ENCODE results near the gene PRICKLE3. TPM values are rescaled to one million over a fixed set of nuclear protein-coding genes. Genes with fewer than 3 reads are reported as not detected.
"Not testable (repeated sequence)": the region's sequence is repeated elsewhere in the genome, so short reads cannot be mapped to it uniquely, and the experiment has no call there.

Gene PRICKLE3
- total RNA-seq, 1 experiment from 2014 or later = 2.5 TPM

DNA sequence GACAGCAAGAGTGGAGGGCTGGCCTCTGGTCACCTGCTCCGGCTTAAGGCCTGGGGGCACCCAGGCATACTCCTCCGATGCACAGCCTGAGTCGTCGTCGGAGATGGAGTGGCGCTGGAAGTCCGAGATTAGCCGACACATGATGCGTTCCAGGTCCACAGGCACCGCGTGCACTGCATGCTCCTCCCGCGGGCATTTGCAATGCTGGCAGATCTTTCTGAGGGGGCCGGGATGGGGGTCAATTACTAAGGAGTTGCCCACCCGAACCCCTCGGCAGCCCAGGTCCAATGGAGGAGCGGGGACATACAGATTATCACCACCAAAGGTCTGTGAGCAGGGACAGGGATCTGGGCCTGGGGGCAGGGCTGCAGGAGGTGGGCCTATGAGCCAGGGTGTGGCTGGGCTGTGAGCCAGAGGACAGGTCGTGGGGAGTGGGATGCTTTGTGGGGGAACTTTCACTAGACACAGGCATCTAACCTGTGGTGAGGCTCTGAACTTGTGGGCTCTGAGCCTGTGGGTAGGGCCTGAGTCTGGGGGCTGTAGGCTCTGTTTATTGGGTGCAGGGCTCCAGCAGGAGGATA is 2.4 kb downstream of the PRICKLE3 start:
- no peak for DNase-seq (ENCODE audit: low spot score)

DNA sequence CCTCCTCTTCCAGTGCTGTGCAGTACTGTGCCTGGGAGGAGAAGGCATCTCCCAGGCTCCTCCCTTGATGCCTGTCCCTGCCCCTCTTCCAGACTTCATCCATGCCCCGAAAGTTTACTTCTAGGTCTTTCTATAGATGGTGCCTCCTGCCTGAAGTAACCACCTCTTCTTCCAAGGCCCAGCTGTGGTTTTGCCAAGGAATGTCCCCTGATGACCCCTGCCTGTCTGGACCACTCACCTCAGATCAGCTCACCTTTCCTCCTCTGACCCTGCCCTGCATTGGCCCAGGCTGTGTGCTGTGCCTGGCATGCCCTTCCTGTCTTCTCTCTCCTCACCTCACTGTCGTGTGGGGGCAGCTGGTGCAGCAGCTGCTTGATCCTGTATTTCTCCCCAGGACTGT is 6.8 kb downstream of the PRICKLE3 start:
- DNase-seq (ENCODE audit: low spot score) = no peak

DNA sequence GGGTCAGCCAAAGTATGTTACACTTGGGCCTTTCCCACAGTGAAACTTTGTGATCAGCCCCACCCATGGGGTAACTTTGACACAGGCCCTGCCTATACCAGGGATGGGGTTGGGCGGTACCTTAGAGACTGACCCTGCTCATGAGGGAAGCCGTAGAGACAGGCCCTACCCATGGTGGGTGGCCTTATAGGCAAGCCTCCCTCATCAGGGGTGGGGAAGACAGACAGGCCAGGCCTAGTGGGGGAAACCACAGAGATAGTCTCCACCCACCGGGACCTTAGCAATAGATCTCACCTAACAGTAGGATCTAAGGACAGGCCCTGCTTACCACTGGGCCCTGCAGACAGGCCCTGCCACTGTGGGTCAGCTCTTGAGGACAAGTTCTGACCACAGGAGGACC is 7.6 kb downstream of the PRICKLE3 start:
- DNase-seq (ENCODE audit: low spot score) = no peak

DNA sequence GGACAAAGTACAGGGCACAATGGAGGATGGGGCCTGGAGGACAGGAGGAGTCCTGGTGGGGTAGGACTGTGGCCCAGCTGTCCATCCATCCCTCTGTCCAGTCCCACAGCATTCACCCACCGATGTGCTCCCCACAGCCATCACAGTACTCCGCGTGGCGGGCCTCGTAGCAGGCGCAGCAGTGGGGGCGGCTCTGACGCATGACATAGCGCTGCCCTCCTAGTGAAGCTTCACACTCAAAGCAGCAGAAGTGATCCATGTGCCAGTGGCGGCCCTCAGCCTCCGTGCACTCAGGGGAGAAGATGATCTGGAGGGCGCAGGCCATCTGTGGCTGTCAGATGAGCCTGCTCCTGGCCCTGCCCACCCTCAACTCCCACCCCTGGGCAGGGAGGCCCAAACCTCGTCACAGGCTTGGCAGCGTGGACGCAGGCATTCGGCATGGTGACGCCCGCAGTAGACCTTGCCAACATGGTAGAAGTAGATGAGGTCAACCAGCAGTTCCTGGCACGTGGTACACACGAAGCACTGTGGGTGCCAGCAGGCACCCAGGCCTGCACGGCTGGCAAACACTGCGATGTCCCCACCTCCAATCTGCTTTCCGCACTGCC is 8.2 kb downstream of the PRICKLE3 start:
- no peak for DNase-seq (ENCODE audit: low spot score)

DNA sequence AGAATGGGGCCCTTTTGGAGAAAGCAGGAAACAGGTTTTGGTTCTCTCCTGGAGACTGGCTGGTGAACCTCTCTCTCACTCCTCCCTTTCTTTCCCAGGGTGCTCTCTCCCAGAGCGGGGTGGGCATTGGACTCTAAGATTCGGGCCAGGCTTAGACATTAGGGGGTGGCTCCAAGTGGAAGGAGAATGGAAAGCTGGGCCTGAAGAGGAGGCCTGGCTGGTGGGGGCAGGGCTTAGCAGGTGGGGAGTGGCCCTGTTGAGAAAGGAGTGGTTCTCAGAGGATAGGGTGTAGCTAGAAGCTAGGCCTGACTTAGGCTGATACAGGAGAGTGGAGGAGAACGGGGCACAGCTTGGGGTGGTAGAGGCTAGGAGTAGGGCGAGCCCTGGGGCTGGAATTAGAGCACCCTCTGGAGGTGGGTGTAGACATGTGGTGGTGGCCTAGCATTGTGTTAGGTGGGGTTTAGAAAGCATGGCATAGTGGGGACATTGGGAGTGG is 8.8 kb downstream of the PRICKLE3 start:
- no peak for DNase-seq (ENCODE audit: low spot score)

DNA sequence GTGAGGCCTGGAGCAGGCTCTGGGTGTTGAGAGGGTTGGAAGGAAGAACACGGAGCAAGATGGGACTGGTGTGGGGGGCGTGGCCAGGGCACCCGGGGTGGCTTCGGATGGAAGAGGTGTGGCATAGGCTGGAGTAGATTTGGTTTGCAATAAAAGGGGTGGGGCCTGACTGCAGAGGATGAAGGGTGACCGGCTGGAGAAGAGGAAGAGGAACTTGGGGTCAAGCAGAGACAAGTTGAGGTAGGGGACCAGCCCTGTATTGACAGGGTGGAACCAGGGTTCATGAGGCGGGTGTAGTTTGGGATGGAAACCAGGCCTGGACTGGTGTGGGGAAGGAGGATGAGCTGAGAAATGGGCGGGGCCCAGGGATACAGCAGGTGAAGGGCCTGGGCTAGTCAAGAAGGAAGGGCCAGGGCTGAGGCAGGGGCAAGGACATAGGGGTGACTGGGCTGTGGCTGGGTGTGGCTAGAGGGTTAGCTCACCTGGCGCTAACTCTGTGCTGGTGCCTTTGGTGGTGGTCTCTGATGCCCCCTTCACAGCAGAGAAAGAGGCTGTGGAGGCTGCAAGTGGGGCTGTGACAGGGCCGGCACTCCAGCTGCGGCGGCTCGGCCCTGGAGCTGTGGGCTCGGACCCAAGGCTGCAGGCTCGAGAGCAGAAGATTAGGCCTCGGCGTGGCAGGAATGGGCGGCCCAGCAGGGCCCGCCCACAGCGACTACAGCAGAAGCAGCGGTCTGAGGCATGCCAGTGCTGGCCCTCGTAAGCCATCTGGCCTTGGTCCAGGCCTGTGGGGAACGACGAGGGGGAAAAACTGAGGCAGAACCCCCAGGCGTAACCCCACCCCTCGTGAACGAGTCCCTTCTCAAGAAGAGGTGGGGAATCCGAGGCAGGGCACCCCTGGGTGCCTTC is 9.5 kb downstream of the PRICKLE3 start:
- DNase-seq (ENCODE audit: low spot score) = no peak

DNA sequence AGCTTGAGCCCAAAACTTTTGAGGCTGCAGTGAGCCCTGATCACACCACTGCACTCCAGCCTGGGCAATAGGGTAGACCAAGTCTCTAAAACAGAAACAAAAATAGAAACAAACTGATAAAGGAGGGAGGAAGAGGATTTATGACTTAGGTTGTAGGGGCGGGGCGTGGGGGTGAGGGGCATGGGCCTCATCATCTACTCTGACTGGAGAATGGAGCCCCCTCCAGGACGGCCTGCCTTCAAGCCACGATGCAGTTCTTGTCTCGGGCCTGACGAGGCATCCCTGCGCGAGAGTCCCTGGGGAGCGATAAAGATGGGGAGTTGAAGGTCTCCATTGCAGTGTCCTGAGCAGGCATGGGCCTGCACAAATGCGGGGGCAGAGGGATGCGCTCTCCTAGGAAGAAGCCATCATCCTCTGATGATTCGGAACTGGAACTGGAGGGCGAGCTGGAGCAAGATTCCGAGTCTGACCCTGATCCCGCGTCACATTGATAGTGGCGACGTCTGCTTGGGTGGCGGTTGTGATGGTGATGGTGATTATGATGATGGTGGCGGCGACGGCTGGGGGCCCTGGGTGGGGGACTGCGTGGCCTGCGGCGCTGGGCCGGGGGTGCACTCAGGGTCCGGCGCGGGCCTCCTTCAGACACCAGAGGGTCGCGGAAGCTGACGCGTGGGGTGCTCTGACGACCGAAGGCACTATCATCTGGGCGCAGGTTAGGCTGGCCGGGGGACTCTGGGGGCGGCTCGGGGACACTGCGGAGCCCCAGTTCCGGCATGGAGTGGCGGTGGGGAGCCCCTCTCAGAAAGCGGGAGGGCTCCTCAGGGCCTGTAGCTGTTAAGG is 10.5 kb downstream of the PRICKLE3 start:
- no peak for DNase-seq (ENCODE audit: low spot score)

DNA sequence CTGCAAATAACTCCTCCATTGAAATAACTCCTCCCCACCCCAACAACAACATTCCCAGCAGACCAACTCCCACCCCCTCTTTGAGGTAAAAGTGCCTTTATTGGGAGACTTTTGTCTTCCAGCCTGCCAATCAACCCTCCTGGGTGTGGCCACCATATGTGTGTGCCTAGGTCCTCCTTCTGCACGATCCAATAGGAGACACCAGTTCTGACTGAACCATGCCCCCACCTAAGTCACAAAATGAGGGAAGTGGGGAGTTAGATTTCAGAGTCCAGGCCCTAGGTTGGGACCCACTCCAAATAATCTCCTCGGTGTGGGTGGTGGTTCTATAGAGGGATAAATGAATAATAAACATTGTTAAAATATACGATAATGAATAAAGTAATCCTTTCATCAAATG is 11.4 kb downstream of the PRICKLE3 start:
- no peak for DNase-seq (ENCODE audit: low spot score)

DNA sequence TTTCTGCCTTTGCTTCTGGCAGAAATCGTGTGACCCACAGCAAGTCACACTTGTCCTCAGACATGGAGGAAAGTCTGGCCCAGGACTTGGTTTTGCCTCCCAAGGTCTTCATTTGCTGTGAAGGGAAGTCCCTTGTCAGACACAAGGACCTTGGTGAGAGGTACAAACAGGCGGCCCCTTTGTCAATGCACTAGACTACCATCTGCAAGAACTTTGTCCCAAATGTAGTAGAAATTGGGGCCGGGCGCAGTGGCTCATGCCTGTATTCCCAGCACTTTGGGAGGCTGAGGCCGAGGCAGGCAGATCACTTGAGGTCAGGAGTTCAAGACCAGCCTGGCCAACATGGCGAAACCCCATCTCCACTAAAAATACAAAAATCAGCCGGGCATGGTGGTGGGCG is 12.6 kb downstream of the PRICKLE3 start:
- not testable (repeated sequence) for DNase-seq (ENCODE audit: low spot score)

DNA sequence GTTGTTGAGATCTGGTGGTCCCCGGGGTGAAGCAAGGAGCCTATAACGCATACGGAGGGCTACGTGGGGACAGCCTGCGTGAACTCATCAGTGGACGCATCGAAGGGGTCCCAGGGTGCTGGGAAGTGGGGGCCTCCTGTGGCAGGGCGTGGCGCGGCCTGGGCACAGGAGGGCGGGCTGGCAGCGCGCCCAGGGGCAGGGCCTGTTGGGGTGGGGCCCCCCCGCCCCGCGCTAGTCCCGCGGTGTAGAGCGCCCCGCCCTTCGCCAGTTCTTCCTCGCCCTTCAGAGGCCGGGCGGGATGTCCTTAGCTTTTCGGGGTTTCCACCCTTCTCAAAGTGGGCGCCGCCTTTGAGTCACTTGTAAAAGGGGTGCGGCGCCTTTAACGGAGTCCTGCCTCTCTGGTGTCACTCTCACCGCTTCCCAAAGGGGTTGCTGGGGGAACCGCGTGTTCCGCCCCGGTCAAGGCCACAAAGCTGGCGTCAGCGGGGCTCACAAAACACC is 13.8 kb downstream of the PRICKLE3 start:
- DNase-seq (ENCODE audit: low spot score) = peak; percentile 55

DNA sequence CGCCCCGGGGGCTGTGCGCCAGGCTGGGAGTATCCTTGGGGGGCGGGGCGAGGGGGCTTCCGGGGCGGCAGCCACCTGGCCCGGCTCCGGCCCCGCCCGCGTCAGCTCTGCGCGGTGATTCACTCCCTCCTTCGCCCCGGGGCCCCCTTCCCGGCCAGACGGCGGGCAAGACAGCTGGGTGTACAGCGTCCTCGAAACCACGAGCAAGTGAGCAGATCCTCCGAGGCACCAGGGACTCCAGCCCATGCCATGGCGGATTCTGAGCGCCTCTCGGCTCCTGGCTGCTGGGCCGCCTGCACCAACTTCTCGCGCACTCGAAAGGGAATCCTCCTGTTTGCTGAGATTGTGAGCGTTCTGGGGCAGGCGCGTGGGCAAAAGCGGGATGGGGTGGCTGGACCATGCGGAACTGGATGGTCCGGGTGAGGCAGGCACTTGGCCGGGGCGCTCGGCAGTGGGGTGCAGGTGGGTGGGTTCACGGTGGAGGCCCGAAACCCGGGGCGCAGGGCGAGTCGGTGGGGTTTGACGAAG is 14.4 kb downstream of the PRICKLE3 start, which contains the start of gene PLP2:
PLP2 (plus strand) TSS at position 147 of the 528 bp plus-strand sequence; CDS start at position 250, 103 bp downstream.
- peak; percentile 64 for DNase-seq (ENCODE audit: low spot score)

DNA sequence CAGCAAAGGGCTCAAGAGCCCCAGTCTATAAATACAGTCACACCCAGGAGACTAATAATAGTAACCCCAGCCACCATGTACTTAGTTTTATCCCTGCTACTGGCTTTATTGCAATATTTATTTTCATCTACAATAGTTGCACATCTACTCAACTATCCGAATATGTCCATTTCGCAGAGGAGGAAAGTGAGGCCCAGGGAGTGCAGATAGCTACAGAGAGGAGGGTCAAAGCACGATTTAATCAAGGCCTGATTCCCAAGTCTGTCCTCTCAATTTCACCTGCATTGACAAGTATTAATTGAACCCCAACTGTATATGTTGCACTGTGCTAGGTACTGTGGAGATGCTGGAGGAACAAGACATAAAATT is 18.4 kb downstream of the PRICKLE3 start:
- DNase-seq (ENCODE audit: low spot score) = no peak

DNA sequence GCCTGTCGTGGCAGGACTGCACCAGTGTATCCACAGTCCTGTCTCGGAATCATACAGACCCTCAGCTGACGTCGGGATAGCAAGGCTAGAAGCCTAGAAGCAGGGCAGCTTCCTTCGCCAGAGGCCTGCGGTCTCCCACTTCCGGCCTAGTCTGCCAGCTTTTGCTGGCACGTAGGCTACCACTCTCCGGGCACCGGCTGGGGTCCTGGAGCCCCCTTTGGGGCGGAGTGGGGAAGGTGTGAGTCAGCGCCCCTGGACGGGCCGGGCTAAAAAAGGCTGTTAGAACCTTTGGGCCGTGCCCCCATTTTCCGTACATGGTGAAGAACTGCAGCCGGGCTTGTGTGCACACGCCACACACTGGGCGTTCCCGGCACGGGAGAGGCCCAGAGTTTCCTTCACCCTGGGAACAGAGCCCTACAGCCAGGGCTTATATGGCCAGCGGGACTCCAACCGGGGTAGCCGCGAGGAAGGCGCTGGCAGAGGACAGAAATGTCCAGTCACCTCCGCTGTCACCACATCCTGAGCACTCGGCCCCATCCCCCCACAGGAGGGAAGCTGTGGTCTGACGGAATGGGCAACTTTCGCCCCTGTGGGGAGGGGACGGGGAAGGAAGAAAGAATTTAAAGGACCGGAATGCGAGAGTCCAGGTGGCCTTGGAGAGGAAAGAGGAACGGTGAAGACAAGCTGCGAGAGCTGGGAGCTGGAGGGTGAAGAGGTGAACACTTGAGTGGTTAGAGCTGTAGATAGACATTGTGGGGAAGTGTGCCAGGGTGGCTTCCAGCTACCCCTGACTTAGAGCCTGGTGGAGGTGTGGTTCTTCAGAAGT is 19.0 kb downstream of the PRICKLE3 start:
- peak; percentile 88 for DNase-seq (ENCODE audit: low spot score)

DNA sequence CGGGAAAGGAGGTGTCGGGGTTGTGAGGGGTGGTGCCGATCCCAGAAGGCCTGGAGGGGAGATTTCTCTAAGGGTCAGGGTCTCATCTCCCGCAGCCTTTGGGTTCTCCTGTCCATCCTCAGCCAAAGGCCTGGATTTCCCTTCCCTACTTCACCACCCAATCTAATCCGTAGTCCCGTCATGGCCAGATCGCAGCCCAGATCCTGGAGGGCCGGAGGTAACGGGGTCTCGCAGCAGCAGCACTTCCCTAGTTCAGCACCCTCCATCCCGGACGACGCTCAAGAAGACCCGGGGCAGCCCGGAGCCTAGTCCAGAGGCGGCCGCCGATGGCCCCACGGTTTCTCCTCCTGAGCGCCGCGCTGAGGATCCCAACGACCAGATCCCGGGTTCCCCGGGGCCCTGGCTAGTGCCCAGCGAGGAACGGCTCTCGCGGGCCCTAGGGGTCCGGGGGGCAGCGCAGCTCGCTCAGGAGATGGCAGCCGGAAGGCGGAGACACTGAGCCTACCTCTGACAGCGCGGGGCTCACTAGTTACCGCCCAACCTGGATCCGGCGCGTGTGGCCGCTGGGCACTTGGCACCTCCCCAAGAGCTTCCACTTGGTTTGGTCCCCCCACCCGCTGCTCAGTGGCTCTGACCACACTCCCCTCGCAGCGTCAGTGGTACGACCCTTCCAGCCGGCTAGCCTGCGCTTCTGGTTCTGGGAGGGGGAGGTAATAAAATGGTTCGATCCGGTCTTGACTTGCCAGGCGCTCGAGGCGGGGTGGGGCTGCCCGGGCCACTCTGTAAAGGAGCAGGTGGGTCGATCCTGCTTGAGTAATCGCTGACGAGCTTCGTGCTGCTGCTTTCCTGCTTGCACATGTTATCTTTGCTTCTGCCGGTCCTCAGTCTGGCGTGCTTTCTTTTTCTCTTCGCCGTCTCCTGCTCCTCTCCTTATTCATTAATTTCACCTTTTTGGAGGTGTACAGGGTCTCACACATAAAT is 20.0 kb downstream of the PRICKLE3 start:
- peak; percentile 80 for DNase-seq (ENCODE audit: low spot score)

DNA sequence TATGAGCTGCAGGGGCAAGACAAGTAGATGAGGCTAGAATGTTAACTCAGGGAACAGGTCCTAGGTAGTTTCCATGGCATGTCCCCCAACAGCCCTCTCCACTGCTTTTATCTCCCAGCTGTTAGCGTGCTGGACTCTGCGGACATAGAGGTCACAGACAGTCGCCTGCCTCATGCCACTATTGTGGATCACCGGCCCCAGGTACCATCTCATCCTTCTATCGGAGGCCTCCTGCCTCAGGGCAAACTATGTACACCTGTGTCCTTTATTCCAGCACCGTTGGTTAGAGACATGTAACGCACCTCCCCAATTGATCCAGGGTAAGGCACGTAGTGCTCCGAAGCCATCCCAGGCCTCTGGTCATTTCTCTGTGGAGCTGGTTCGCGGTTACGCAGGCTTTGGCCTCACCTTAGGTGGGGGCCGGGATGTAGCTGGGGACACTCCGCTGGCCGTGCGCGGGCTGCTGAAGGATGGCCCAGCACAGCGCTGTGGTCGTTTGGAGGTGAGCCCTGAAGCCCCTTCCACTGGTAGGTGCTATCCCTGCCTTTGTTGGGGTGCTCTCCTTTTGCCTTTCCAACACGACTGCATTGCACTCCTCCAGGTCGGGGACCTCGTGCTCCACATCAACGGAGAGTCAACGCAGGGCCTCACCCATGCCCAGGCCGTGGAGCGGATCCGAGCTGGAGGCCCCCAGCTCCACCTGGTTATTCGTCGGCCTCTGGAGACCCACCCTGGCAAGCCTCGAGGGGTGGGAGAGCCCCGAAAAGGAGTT is 21.4 kb downstream of the PRICKLE3 start:
- no peak for DNase-seq (ENCODE audit: low spot score)

DNA sequence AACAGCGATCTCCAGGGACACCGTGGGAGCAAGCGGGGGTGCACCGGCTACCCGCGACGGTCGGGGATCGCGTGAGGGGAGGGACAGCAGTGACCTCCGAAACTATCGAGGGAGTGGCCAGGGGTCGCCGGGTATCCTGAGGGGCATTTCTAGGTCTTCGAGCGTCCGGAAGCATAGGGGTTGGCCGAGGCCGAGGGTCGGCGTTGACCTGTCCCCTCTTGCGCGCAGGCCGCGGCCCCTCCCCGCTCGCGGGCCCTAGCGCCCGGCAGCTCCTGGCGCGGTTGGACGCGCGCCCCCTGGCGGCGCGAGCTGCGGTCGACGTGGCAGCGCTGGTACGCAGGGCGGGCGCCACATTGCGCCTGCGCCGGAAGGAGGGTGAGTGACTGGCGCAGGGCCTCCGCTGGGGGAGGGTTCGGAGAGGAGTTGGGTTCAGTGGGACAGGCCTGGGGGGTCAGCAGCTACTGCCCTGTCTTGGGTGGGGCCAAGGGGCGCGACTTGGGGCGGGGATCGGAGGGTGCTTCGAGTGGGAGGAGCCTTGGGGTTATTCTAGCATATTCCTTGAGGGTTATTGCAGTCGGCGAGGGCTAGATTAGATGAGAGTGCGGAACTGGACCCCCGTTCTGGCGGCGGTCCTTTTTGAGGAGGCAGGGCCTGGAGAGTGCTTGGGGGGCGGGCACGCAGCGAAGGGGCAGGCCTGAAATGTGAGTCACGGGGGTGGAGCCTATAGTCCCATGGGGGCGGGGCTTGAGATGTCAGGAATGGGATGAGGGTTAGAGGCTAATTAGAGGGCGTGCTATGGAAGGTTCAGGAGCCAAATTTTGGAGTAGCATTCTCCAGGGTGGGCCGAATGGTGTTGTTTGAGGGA is 22.4 kb downstream of the PRICKLE3 start:
- DNase-seq (ENCODE audit: low spot score) = peak; percentile 71

DNA sequence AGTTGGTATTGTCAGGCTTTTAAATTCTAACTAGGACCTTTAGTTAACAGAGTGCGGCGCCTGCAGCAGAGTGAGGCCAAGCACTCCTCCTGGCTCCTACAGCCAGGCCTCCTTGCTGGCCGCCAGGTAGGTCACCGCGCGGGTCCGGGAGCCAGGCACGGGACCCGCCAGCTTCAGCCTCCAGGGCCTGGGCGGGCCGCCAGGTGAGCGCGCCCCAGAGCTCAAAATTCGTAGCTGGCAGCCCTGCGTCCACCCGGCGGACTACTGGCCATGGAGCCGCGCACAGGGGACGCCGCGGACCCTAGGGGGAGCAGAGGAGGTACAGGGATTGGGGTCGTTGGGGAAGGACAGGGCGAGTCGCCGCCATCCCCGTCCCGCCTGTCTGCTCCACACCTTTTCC is 23.6 kb downstream of the PRICKLE3 start, which contains the start of gene MAGIX:
MAGIX (plus strand) TSS at position 139 of the 400 bp plus-strand sequence; CDS start at position 271, 132 bp downstream.
- DNase-seq (ENCODE audit: low spot score) = no peak

Measured in H4 (cell line).